Inferior parietal cortex (tissue), 1 donor: ENCODE measurements around the gene SLC5A9.
"Not testable (repeated sequence)": the region's sequence is repeated elsewhere in the genome, so short reads cannot be mapped to it uniquely, and the experiment has no call there.

Experiments used
- DNase-seq: peaks from one replicate; pipeline ENCODE4 v3.0.0-alpha.2; 2016; ENCODE audit errors: extremely low spot score

Gene SLC5A9

DNA sequence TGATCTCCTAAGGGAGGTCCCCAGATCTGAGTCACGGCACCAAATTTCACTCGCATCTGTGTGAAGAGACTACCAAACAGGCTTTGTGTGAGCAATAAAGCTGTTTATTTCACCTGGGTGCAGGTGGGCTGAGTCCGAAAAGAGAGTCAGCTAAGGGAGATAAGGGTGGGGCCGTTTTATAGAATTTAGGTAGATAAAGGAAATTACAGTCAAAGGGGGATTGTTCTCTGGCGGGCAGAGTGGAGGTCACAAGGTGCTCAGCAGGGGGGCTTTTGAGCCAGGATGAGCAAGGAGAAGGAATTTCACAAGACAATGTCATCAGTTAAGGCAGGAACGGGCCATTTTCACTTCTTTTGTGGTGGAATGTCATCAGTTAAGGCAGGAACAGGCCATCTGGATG is 8.2 kb upstream of the SLC5A9 start:
- not testable (repeated sequence) for DNase-seq

DNA sequence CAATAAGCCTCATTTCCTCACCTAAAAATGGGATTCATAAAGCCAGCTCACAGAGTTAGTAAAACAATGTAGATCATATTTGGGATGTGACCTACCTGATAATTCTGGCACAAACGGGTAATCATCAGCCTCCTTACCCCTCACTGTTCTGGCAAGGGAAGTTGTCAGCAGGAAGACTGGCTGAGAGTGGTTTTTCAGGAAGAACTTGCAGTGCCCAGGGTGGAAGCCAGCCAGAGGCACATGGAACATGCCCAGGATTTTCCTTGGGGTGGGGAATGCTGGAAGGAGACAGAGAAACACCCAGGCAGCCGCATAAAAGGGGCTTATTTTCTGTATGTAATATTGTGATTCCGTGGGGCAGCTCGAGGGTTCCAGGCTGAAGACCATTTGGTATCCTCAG is 7.7 kb upstream of the SLC5A9 start:
- peak; percentile 31 for DNase-seq

DNA sequence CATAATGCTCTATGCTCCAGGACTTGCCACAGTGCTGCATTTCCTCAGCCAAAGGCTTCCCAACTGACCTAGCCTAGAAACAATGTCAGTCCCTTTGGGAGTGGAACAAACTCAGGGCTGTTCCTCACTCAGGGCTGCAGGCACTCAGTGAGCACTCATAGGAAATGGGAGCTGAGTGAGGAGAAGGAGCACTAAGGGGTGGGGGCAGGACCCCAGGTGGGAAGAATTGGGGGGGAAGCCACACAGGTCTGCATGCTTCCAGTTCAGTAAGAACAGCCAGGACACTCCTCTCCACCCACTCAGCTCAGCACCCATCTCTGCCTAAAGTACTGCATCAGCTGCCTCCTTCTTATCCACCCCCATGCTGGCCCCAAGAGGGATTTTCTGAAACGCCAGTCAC is 7.3 kb upstream of the SLC5A9 start:
- no peak for DNase-seq

DNA sequence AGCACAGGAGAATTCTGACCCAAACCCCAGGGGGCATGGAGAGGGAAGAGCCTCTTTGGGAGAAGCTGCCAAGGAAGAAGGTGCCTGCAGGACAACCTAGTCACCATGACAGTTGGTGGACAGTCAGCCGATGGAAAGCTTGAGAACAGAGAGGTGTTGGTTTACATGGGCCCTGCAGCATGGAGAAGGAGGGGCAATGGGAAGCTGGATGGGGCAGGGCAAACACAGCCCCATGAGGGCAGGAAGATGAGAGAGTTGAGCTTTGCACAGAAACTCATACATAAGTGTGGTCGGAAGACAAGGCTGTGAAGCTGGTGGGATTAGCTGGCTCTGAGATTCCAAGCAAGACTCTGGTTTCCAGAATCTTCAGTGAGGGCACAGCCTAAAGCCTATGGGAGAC is 6.6 kb upstream of the SLC5A9 start:
- no peak for DNase-seq

DNA sequence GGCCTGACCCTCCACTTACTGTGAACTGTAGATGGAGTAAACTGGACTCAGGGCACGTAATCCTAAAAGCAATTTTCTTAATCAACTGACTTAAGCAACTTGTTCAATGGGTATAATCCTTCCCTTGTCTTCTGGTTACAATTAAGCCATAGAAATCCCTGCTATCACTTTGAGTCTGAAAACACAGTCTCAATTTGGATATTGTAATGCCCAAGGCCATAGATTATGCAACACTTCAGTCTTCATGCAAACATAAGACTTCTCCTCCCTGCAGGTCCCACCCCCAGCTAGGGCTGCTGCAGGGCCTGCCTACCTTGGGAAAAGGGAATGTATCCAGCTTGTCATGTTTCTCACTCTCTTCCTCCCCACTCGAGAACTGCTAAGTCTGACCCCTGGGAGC is 6.2 kb upstream of the SLC5A9 start:
- no peak for DNase-seq

DNA sequence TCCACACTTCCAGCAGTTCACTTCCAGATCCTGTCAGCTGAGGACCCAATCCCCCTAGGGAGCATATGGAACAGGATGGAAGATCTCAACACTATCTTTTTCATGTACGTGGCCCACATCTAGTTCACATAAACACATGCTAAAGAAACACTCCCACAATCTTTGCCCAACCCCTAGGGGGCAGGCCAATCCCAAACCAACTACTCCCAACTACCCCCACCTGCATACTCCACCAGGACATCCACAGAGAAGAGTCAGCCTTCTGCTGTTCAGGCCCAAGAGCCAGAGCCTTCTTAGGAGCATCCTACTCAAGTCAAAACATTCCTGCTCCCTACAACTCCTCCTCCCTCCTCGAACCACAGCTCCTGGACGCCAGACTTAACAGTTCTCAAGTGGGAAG is 5.6 kb upstream of the SLC5A9 start:
- DNase-seq = no peak

DNA sequence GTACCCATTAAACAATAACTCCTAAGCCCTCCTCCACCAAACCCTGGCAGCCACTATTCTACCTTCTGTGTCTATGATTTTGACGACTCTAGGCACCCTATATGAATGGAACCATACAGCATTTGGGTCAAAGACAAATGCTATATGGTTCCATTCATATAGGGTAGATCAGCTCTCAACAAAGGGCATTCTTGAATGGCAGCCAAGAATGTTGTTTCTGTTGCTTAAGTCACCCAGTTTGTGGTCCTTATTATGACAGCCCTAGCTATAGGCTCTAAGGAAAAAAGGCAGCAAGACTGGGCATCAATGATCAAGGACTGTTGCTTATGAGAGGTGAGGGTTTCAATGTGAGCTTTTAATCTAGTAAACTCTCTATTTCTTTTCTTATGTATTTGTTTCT is 4.7 kb upstream of the SLC5A9 start:
- no peak for DNase-seq

DNA sequence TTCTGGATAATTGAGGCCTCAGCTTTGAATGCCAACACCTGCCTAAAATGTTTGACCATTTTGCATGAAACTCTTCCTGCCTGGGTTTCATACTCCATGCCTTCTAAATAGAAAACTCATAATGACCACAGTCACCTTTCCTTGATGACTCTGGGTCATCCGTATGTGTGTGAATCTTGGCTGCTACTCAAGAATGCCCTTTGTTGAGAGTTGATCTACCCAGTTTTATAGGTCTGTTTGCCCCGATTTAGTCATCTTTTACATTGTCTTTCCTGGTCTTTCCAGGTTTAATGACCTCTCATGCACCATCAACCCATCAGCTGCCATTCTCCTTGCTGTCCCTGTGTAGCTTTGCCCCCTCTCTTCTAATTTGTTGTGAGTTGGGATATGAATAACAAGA is 2.7 kb upstream of the SLC5A9 start:
- no peak for DNase-seq

DNA sequence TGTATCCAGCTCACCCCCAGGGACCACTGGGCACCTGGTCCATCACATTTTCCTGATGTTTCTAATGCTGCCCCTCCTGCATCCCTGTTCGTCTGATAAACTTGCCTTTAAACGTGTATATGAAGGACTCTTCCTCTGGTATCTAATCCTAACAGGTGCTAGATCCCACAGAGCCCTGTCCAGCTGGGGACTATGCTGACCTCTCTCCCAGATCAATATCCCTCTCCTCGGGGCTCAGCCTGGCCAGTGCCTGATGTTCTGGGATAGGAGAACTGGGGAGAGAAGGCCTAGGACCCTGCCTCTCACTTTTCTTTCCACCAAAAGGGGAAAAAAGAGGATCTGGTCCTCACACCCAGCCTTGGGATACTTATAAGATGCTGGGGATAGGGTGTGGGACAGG is 1.4 kb upstream of the SLC5A9 start:
- DNase-seq = no peak

DNA sequence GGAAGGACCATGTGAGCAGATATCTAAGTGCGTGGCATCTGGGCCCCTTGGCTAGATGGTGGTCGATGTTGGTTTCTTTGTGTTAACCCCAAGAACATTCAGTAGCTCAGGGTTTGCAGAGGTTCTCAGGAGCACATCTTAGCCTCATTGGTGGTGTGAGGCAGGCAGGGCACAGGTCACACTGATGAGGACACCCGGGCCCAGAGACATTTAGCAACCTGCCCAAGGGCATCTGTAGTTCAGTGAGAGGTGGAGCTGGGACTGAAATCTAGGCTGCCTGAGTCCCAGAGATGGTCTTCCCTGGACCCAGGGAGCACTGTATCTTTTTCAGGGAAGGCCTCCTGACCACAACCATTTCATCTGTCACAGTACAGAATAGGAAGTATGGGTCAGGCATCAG is 859 bp upstream of the SLC5A9 start:
- no peak for DNase-seq

DNA sequence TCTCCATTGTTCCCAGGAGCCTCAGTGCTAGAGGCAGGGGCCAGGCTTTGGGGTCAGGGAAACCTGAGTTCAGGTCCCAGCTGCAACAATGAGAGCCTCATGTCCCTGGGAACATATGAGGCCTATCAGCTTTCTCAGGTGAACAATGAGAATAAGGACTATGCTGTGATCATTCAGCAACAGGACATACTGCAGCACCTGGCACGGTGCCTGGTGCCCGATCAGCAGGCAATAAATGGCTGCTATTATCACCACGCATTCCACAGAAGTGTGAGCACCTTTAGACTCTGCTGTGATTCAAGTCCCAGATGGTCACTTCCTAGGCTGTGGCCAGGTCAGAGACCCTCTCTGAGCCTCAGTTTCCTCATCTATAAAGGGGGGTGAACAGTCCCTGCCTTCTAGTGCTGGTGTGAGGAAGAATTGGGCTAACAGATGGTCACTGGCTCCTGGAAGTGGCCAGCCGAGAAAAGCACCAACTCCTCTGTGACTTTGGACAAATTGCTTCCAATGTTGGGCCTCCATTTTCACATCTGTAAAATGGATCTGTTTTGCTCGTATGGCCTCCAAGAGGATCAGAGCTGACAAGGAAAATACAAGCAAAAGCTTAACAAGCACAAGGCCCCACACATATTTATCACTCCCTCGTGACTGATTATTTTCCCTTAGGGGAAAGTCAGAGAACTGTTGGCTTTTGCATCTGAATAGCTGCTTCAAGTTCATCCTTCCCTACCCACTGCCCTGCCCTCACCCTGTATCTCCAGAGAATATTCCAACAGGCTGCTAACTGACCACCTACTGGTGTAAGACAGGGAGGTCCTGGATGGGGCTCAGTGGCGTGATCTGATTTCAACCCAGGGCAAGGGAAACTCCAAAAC is 1.1 kb downstream of the SLC5A9 start:
- DNase-seq = no peak

DNA sequence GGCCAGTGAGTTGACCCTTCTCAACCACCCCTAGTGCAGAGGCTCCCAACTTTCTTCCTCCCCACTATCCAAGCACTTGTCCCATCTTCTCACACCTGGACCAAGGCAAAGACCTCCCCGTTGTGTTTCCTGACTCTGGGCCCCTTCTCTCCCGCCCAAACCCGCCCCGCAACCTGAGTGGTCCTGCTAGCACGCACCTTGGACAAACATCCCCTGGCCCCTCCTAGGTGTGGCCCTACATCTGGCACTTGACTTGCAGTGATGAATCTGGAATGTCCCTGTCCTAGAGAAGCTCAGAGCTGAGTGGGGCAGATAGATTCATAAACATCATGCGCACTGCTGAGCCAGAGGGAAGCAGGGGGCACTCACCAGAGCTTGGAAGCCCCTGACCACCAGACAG is 2.3 kb downstream of the SLC5A9 start:
- no peak for DNase-seq

DNA sequence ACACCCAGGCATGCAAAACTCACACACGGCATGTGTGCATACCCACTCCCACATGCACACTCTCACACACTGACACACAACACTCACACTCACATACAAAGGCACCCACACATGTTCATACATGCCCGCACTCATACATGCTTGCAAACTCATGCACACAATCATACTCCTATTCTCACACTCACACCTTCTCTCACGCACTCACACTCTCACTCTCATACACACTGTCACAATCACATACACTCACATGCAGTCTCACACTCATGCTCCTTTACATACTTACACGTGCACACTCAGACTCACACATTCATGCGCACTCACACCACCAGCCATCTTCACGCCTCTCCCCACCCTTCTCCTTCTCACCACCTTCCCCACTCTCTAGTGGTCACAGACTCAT is 3.1 kb downstream of the SLC5A9 start:
- DNase-seq = no peak

DNA sequence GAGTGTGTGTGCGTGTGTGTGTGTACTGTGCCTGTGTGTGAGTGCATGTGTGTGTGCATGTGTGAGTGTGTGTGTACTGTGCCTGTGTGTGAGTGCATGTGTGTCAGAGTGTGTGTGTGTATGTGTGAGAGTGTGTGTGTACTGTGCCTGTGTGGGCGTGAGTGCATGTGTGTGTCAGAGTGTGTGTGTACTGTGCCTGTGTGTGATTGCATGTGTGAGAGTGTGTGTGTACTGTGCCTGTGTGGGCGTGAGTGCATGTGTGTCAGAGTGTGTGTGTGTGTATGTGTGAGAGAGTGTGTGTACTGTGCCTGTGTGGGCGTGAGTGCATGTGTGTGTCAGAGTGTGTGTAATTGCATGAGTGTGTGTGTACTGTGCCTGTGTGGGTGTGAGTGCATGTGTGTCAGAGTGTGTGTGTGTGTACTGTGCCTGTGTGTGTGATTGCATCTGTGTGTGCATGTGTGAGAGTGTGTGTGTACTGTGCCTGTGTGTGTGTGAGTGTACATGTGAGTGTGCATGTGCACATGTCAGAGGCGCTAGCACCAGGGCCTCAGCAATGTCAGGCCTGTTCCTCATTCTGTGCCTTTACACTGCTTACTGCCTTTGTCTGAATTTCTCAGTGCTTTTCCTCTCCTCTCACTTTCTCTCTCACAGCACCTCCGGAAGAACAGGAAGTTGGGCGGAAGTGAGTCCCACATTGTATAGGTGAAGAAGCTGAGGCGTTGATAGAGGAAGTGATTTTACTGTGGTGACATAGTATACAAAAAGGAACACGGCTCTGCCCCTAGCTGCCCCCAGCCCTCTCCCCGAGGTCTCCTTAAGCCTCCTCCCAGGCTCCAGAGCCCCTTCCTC is 4.9 kb downstream of the SLC5A9 start:
- DNase-seq = no peak

DNA sequence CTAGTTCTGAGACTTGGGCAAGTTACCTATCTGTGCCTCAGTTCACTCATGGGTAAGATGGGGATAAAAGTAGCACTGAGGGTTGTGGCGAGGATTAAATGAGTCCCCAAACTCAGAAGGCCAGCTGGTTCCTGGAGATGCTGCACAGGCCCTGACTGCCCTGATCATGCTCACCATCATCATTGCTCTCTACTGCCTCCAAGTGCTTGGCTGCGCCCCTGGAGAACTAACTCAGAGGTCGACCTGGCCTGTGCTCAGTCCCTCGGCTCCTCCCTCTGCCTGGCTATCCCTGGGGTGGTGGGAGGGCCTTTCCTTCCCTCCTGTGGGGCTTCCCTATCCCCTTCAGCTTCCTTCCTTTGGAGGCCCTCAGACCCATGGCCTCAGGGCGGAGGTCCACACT is 5.6 kb downstream of the SLC5A9 start:
- no peak for DNase-seq

DNA sequence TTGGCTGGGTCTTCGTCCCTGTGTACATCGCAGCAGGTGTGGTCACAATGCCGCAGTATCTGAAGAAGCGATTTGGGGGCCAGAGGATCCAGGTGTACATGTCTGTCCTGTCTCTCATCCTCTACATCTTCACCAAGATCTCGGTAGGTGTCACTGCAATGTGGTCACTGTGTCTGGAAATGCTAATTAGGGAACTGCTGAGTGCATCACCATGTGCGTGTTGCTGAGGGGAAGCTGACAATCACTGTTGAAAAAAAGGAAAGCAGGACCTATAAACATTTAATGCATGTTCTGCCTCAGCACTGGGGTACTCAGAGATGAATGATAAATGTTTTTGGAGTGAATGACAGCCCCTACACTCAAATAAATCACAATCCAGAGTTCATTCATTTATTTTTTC is 6.8 kb downstream of the SLC5A9 start:
- DNase-seq = no peak

DNA sequence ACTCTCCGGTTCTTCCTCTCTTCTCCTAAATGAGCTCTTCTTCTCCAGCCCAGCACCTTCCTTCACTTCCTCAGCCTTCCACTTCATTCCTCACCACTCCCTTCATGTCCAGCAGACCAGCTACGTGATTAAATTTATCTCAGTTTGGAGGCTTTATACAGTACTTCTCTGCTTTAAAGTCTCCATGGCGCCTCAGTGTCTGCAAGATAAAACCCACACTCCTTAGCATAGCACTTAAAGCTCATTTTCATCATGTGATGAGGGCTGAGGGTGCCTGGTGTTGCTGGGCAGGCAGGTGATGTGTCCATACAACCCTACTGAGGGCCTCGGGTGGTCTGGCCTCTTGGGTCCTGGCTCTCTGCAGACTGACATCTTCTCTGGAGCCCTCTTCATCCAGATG is 7.7 kb downstream of the SLC5A9 start:
- DNase-seq = no peak

DNA sequence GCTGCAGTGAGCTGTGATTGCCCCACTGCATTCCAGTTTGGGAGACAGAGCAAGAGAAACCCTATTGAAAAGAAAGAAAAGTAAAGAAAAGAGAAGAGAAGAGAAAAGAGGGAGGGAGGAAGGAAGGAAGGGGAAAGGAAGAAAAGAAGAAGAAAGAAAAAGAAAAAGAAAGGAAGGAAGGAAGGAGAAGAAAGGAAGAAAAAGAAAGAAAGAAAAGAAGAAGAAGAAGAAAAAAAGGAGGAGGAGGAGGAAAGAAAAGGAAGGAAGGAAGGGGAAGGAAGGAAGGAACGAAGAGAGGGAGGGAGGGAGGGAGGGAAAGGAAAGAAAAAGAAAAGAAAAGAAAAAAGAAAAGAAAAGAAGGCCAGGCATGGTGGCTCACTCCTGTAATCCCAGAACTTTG is 10.2 kb downstream of the SLC5A9 start:
- DNase-seq = no peak

DNA sequence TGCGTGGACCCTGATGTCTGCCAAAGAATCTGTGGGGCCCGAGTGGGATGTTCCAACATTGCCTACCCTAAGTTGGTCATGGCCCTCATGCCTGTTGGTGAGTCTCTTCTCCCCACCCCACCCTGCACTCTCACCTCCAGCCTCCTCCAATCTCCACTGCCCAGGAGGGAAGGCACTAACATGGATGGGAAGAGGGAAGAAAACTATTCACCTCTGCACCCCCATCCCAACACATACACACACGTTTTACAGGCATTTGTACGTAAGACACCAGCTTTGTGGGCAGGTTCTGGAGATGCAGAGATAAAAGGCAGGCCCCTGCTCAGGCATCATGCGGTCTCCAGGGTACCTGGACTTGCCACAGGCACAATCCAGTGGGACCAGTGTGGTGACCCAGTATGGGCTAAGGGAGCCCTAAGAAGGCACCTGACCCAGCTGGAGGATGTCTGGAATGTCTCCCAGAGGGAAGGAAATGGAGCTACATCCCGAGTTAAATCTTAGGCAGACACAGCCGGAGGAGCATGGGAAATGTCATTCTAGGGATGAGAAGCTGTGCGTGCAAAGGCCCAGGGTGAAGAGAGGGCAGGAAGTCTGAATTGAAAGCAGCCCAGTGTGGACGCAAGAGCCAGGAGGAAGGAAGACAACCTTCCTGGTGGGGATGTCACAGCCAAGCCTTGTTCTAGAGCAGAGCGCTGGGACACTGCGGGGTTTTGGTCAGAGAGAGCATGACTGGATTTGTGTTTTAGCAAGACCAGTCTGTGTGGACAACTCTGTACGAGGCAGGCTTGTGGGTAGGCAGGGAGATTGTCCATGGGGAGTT is 11.4 kb downstream of the SLC5A9 start:
- no peak for DNase-seq

DNA sequence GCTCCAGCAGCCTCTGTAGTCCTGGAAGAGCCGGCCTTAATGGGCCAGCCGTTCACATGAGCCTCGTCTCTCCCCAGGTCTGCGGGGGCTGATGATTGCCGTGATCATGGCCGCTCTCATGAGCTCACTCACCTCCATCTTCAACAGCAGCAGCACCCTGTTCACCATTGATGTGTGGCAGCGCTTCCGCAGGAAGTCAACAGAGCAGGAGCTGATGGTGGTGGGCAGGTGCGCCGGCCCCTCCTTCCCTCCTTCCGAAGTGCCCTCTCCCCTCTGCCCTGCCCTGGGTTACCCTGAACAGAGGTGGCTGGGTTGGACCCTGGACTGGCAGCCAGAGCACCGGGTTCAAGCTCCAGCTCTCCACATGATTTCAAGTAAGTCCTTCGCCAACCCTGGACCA is 13.1 kb downstream of the SLC5A9 start:
- no peak for DNase-seq

DNA sequence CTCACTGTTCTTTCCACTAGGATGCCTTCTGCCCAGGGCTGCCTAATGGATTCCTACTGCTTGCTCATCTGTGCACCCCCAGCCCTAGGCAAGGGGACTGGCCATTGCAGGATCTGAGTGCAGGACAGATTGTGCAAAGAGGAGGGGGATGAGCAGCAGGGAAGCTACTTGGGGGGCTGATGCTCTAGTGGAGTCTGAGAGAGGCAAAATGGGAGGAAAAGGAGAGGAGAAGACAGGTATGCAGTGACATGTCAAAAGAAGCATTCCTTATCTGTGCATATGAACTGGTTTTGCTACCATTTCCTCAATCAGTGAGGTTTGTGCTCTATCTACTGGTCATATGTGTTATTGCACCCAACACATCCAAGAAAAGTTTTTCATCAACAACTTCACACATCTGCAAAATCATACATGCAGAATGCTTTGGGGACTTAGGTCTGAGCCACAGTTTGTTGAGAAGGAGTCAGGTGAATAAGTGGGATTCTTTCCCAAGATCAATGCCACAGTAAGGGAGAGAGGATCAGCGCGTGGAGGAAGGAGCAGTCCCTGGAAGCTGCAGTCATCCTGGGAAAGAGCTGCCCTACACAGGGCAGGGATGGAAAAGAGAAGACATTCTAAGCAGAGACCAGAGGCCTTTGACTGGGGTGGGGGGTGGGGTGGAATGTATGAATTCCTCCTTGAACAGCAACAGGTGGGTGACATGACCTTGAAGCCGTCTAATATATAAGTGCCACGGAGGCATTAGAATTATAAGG is 14.4 kb downstream of the SLC5A9 start:
- DNase-seq = peak; percentile 56
